Measurements from ENCODE around the gene CACNB4.

Gene CACNB4

DNA sequence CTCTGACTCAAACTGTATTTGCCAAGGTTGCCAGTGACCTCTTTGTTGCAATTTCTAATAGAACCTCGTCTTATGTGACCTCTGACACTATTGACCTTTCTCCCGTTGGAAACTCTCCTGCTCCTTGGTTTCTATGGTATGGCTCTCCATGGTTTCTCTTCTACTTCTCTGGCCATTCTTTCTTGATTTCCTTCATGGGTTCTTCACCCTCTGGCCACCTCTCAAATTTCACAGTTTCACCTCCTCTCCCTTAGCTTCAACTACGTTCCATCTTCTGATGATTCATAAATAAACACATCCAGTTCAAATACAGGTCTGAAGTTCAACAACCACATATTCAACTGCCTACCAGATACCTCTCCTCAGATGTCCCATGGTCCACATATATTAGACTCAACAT, 109.5 kb downstream of the CACNB4 start:
- no peak overlapping the region for H3K4me3 ChIP-seq
- no peak overlapping the region for H3K27ac ChIP-seq

DNA sequence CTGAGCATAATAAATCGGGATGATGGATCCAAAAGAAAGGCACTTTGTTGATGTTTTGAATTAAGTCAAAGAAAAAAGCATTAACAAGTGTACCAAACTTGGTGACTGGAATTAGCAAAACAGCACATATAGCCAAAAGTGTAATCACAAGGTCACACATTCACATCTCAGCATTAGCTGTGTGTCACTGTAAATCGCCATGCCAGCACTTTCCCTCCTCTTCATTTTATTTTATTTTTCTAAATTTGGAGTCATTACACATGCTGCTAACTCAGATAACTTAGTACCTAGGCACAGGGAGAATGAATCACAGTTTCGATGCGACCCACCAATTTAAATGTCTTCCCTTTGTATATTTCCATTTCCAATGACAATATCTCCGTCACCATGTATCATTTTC, 111.4 kb downstream of the CACNB4 start:
- no peak overlapping the region for H3K27ac ChIP-seq
- no peak overlapping the region for H3K4me3 ChIP-seq

DNA sequence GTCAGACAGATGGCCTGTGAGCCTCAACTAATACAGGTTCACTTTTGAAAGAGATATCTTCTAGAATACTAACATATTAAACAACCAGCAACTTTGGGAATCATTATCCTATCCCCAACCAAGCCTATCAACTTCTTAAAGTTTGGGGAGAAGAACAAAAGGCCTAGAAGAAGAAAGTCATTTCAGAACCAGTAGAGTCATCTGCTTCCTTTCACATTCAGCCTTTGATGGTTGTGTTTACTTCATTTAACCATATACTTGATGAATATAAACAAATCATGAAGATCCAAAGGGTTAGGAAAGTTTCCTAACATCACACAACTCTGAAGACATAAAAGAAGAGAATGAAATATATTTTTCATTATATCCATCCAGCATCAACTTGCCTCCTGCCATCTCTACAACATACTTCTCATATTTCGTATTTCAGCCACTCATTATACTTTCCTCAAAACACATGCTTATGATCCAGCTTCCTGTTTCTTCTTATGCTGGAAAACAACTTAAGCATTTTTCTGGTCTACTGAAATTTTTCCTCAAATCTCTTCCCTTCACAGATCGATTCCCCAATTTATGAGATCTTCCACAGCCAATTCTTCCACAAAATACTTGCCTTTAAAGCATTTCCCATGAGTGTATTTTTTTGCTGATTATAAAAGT, 114.3 kb downstream of the CACNB4 start:
- Histone ChIP-seq H3K4me3 (no peak overlapping the region), H3K27ac (no peak overlapping the region)

GRCh38 chr2:151983221-151983620, 115.6 kb downstream of the CACNB4 start:
- H3K27ac ChIP-seq = no peak overlapping the region
- no peak overlapping the region for H3K4me3 ChIP-seq

- no peak overlapping the region for H3K27ac ChIP-seq
- H3K4me3 ChIP-seq = no peak overlapping the region
These were observed 117.0 kb downstream of the CACNB4 start for GRCh38 chr2:151981886-151982285.

- no peak overlapping the region for H3K4me3 ChIP-seq
- H3K27ac ChIP-seq = no peak overlapping the region
These were observed 119.2 kb downstream of the CACNB4 start for GRCh38 chr2:151979694-151980093.

DNA sequence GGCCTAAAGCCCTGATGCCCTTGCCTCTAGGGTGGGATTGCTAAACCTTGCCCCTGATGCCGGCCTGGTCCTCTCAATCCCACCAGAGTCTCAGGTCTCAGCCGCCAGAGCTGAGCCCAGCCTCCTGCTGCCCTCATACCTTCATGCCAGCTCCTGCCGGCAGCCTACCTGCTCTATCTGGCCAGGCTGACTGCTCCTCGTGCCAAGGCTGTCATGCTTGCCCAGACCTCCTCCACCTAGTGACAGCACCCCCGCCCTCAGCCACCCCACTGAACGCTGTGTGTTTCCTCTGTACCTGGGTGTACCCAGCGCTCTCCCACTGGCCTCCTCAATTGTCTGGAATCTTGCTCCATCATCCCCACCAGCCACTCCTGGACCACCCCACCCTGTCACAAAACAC, 120.1 kb downstream of the CACNB4 start:
- Histone ChIP-seq H3K4me3 (no peak overlapping the region), H3K27ac (no peak overlapping the region)

DNA sequence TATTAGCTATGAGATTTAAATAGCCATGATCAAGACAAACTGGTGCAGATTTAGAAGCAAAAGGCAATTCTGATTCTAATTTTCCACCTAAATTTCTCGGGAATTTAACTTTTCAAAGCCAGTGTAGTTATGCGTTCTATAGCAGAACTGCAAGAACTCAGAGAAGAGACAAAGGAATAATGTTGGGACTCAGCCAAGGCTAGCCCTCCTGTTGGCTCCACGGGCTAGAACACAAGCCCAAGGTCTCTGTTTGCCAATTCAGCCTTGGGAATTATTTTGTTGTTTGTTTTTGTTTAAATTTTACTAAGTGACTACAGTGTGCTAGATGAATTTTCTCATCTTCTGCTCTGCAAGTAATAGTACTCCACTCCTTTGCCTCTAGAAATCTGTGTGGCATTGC, 121.2 kb downstream of the CACNB4 start:
- Histone ChIP-seq H3K27ac (no peak overlapping the region), H3K4me3 (no peak overlapping the region)

GRCh38 chr2:151976945-151977353, 121.9 kb downstream of the CACNB4 start:
- Histone ChIP-seq H3K4me3 (no peak overlapping the region), H3K27ac (no peak overlapping the region)

GRCh38 chr2:151975460-151976414, 123.1 kb downstream of the CACNB4 start:
- Histone ChIP-seq H3K27ac (no peak overlapping the region), H3K4me3 (no peak overlapping the region)

DNA sequence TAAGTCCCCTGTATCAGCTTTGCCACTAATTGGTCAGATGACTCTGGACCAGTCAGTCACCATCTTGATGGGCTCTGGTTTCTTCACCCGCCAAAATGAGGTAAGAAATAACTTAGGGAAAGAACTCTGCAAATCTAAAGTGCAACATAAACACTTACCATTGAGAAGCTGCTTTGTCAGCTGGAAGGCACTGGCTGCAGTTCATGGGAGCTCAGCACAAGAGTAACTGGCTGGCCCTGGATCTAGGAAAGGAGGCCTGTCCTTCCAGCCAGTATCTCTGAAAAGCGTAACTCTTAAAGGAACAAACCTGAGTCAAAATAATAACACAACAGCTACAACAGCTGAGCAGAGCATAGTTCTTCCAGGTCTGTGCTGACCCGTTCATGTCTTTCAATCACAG, 123.9 kb downstream of the CACNB4 start:
- H3K4me3 ChIP-seq = no peak overlapping the region
- no peak overlapping the region for H3K27ac ChIP-seq

DNA sequence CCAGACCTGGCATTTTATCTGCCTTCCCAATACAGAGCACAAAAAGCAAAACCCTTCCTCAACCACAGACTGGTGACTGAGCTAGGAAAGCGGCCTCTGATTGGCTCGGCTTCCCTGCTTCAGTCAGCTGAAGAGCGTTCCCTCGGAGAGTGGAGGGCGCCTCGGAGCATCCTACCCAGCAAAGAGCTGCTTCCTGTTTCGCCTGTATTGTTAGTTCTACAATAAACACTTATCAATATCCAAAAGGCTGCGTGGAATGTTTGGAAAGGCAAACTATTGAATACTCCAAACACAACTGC, 125.0 kb downstream of the CACNB4 start:
- Histone ChIP-seq H3K4me3 (peak overlapping the region in 1 of 7 experiments; percentile 17), H3K27ac (peak overlapping the region in 4 of 21 experiments; percentile 21 to 55 (median 40))

- Histone ChIP-seq H3K4me3 (peak overlapping the region in 1 of 7 experiments; percentile 17), H3K27ac (peak overlapping the region in 5 of 21 experiments; percentile 19 to 55 (median 39))
These were observed 125.6 kb downstream of the CACNB4 start for GRCh38 chr2:151973013-151973900.

GRCh38 chr2:151972241-151973012, 126.4 kb downstream of the CACNB4 start:
- Histone ChIP-seq H3K4me3 (no peak overlapping the region), H3K27ac (peak overlapping the region in 4 of 21 experiments; percentile 12 to 39 (median 18))

DNA sequence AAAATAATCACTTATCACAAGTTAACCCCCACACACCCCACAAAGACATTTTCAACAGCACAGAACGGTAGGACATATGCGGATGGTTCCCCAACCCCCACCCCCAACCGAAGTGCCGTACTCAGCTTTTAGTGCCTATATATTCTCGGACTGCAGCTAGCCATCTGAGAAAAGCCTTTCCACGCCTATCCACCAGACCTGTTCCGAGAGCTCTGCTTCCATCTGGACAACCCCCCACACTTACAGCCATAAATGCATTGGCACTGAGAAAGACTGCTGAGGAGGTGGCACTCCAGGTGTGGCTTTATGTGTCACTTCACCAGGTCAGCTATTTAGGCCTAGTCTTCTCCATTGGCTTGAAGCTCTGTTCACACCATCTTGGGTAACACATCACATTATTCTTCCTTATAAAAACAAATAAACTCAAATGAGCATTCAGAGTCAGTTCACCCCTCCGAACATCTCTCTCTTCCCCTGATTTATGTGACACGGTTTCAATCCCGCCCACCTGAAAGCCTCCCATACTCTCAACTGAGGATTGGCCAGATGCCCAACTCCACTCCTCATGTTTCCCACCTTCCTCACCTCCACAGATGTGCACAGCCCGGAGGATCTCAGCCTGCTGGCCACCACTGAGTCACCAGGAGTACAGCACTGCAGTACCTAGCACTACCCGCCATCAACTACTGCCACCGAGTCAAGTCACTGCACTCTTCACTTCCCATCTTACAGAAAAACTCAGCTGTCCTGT, 127.4 kb downstream of the CACNB4 start:
- Histone ChIP-seq H3K4me3 (no peak overlapping the region), H3K27ac (peak overlapping the region in 1 of 21 experiments; percentile 12)

- Histone ChIP-seq H3K4me3 (no peak overlapping the region), H3K27ac (no peak overlapping the region)
These were observed 129.9 kb downstream of the CACNB4 start for GRCh38 chr2:151968770-151969470.

GRCh38 chr2:151967829-151968722, 130.8 kb downstream of the CACNB4 start:
- H3K4me3 ChIP-seq = no peak overlapping the region
- H3K27ac ChIP-seq = no peak overlapping the region
